BE2C (cell line): ENCODE measurements around the gene ENTPD2.

ENCODE experiments used
- DNase-seq: peaks from one replicate; pipeline ENCODE4 v3.0.0-alpha.2; 2020
- H3K27me3 ChIP-seq: fragments of 250-450 bp; sonication (Bioruptor Pico); 2 replicates; pipeline ENCODE4 v1.5.1; 2020; ENCODE audit warnings: mild to moderate bottlenecking
- H3K36me3 ChIP-seq: fragments of 250-450 bp; sonication (Bioruptor Pico); 2 replicates; pipeline ENCODE4 v1.5.1; 2020; ENCODE audit warnings: mild to moderate bottlenecking
- H3K4me1 ChIP-seq: fragments of 250-450 bp; sonication (Bioruptor Pico); 2 replicates; pipeline ENCODE4 v1.5.1; 2020
- H3K4me3 ChIP-seq: 2 replicates; pipeline ENCODE4 v1.5.1; 2011; ENCODE audit warnings: low read depth, low read length
- H3K9me3 ChIP-seq: fragments of 250-450 bp; sonication (Bioruptor Pico); 2 replicates; pipeline ENCODE4 v1.5.1; 2020
- TF ChIP-seq, protein P1 (sequence below): IDR thresholded peaks from 2 replicates; pipeline ENCODE4 v1.5.1; 2012; ENCODE audit warnings: mild to moderate bottlenecking, low read depth, low read length

ENTPD2 gene

DNA sequence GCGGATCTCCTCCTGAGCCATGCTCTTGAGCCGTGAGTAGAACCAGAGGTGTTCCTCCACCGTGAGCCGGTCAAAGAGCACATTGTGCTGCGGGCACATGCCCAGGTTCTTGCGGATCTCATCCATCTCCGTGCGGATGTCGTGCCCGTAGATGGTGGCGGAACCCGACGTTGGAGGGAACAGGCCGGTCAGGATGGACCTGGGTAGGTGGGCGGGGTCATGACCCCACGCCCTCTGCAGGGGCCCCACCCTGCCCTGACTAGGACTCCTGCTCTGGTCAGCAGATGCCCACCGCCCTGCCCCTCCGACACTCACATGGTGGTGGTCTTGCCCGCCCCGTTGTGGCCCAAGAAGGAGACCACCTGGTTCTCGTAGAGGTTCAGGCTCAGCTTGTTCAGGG, 37.9 kb downstream of the ENTPD2 start:
- Histone ChIP-seq H3K9me3 (no peaks in the 10 kb centered on the region), H3K4me1 (no peaks in the 10 kb centered on the region), H3K27me3 (no peaks in the 10 kb centered on the region), H3K4me3 (no peak overlapping the region), H3K36me3 (peaks cover 33% of the 10 kb centered on the region)
- no peak for DNase-seq
- TF ChIP-seq, protein P1, sequence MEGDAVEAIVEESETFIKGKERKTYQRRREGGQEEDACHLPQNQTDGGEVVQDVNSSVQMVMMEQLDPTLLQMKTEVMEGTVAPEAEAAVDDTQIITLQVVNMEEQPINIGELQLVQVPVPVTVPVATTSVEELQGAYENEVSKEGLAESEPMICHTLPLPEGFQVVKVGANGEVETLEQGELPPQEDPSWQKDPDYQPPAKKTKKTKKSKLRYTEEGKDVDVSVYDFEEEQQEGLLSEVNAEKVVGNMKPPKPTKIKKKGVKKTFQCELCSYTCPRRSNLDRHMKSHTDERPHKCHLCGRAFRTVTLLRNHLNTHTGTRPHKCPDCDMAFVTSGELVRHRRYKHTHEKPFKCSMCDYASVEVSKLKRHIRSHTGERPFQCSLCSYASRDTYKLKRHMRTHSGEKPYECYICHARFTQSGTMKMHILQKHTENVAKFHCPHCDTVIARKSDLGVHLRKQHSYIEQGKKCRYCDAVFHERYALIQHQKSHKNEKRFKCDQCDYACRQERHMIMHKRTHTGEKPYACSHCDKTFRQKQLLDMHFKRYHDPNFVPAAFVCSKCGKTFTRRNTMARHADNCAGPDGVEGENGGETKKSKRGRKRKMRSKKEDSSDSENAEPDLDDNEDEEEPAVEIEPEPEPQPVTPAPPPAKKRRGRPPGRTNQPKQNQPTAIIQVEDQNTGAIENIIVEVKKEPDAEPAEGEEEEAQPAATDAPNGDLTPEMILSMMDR: no peak

- Histone ChIP-seq H3K9me3 (no peaks in the 10 kb centered on the region), H3K4me1 (no peaks in the 10 kb centered on the region), H3K27me3 (no peaks in the 10 kb centered on the region), H3K36me3 (peaks cover 33% of the 10 kb centered on the region), H3K4me3 (no peak overlapping the region)
- no peak for DNase-seq
- TF ChIP-seq, protein P1: no peak
Observed at GRCh38 chr9:137015540-137015930, 38.3 kb downstream of the ENTPD2 start.

DNA sequence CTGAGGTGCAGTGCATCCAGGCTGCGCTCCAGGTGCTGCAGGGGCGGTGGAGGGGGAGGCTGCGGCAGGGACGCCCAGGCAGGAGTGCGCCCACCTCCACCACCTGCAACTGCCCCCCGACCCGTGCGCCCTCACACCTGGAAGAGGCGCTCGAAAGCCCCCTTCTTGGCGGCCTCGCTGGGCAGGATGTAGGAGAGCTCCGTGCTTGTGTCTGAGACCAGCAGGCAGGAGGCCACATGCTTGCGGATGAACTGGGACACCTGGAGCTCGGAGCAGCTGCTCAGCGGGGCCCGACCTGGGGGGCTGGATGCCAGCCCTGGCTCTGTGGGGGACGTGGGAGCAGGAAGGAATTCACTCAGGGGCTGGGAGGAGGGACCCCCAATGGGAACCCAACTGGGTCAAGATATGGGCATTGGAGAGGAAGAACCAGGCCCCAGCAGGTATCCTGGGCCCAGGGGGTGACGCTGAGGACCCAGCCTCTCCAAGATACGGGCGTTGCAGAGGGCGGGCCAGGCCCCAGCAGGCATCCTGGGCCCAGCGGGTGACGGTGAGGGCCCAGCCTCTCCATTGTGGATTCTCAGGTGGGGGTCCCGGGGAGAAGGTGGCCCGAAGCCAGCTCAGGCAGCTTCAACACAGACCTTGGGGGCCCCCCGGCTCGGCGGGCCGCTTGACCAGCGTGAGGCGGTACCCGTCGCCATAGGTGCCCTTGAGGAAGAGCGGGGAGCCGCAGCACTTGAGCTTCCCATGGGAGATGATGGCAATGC, 38.9 kb downstream of the ENTPD2 start:
- Histone ChIP-seq H3K36me3 (peaks cover 33% of the 10 kb centered on the region), H3K4me1 (no peaks in the 10 kb centered on the region), H3K9me3 (no peaks in the 10 kb centered on the region), H3K4me3 (no peak overlapping the region), H3K27me3 (no peaks in the 10 kb centered on the region)
- TF ChIP-seq, protein P1: no peak
- DNase-seq: no peak

GRCh38 chr9:137014166-137014565, 39.7 kb downstream of the ENTPD2 start:
- Histone ChIP-seq H3K36me3 (peaks cover 33% of the 10 kb centered on the region), H3K4me3 (no peak overlapping the region), H3K27me3 (no peaks in the 10 kb centered on the region), H3K4me1 (no peaks in the 10 kb centered on the region), H3K9me3 (no peaks in the 10 kb centered on the region)
- TF ChIP-seq, protein P1: no peak
- DNase-seq: no peak

DNA sequence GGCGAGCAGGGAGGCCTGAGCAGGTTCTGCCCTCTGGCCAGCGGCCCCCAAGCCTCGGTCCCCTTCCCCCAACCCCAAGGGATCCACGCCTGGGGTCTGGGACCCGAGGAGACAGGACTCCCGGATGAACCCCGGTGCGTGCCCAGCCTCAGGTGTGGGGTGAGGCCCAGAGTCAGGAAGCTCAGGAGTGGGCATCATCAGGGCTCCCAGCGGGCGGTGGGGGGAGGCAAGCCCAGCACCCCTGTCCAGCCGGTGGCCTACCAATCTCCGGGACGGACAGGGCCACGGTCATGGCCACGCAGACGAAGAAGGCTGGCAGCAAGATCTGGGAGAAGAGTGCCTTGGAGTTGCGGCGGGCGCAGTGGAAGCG, 40.3 kb downstream of the ENTPD2 start:
- no peaks in the 10 kb centered on the region for H3K27me3 ChIP-seq
- TF ChIP-seq, protein P1: no peak
- H3K36me3 ChIP-seq: peaks cover 33% of the 10 kb centered on the region
- no peaks in the 10 kb centered on the region for H3K9me3 ChIP-seq
- DNase-seq: no peak
- H3K4me3 ChIP-seq: no peak overlapping the region
- H3K4me1 ChIP-seq: no peaks in the 10 kb centered on the region

DNA sequence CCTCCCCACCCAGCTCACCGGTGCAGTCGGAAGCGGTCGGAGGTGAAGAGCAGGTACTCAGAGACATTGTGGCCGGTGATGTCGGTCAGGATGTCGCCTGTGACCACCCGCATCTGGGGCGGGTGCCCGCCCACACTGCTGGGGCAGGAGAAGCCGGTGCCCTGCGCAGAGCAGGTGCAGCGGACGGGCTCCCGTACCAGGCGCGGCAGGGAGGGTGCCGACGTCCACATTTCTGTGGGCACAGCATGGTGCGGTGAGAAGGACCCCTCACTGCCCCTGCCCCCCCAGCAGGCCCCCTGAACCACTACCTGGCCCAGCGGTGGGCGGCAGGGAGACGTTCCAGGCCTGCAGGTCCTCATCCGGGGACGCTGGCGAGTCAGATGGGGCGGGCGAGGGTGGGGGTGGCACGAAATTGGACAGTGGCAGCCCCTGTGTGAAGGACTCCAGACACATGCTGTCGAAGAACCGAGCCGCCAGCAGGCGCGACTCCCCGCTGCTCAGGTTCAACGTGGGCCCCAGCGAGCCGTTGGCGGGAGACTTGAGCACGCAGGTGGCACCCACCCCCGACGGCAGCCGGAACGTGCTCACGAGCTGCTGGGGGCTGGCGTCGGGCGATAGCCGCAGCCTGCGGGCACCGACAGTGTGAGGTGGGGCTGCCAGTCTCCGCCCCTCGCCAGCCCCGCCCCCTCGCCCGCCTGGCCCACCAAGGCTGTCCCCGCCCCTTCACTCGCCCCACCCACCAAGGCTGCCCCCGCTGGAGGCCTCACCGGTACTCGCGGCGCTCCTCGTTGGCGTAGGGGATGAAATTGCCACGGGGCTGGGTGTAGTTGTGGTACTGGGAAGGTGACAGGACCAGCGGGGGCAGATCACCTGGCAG, 40.9 kb downstream of the ENTPD2 start:
- Histone ChIP-seq H3K27me3 (no peaks in the 10 kb centered on the region), H3K36me3 (peaks cover 33% of the 10 kb centered on the region), H3K9me3 (no peaks in the 10 kb centered on the region), H3K4me1 (no peaks in the 10 kb centered on the region), H3K4me3 (no peak overlapping the region)
- DNase-seq: no peak
- TF ChIP-seq, protein P1: no peak
